Transverse colon (tissue), 4 donors: Measurements from ENCODE around the gene SLC17A5. TPM values are rescaled to one million over a fixed set of nuclear protein-coding genes. Genes with fewer than 3 reads are reported as not detected.
A peak's percentile ranks its signal among the peaks of the same experiment; 100 is the strongest.
"Not testable (repeated sequence)": the region's sequence is repeated elsewhere in the genome, so short reads cannot be mapped to it uniquely, and the experiment has no call there.

Source experiments
- DNase-seq: peaks from one replicate; pipeline ENCODE4 v3.0.0-alpha.2; 2019
- H3K27ac ChIP-seq, 4 donors: fragments of 200-600 bp; sonication (generic); 2 replicates each; pipeline ENCODE4 v1.5.1; 2016 to 2018; ENCODE audit warnings: inconsistent platforms in 4 of 4
- H3K27me3 ChIP-seq: fragments of 200-600 bp; sonication (generic); 2 replicates; pipeline ENCODE4 v1.5.1; 2017; ENCODE audit warnings: inconsistent platforms
- H3K36me3 ChIP-seq, 4 donors: fragments of 200-600 bp; sonication (generic); 2 replicates each; pipeline ENCODE4 v1.5.1; 2017 to 2019; ENCODE audit warnings: inconsistent platforms in 4 of 4
- H3K4me1 ChIP-seq, 4 donors: fragments of 200-600 bp; sonication (generic); 2 replicates each; pipeline ENCODE4 v1.5.1; 2017 to 2020; ENCODE audit warnings: inconsistent platforms in 4 of 4
- H3K4me3 ChIP-seq, 4 donors: fragments of 200-600 bp; sonication (generic); 1 replicate in 1 of 4; 2 replicates in 3 of 4; pipeline versions ENCODE4 v1.5.1 to v1.6.1; 2017 to 2019; ENCODE audit warnings: inconsistent platforms in 4 of 4
- H3K9me3 ChIP-seq, 2 donors: fragments of 200-600 bp; sonication (generic); 2 replicates each; pipeline ENCODE4 v1.5.1; 2017 to 2019; ENCODE audit warnings: inconsistent platforms in 2 of 2
- EP300 ChIP-seq: sonication (generic); formaldehyde crosslinking; IDR thresholded peaks from one replicate; pipeline ENCODE4 v1.6.1; 2017; ENCODE audit warnings: antibody characterized with exemption, low read depth
- POLR2A ChIP-seq: fragments of 450-650 bp; IDR thresholded peaks from one replicate; pipeline ENCODE4 v1.6.1; 2016; ENCODE audit warnings: antibody characterized with exemption, mild to moderate bottlenecking, moderate library complexity
- POLR2AphosphoS5 ChIP-seq, 3 donors: sonication (generic); formaldehyde crosslinking; IDR thresholded peaks; one replicate each; pipeline ENCODE4 v1.6.1; 2016; ENCODE audit warnings: antibody characterized with exemption in 3 of 3
- WGBS, 2 donors: methylation state at CpG; one replicate each; pipeline ENCODE4 v1.1.5; 2018; ENCODE audit warnings: low coverage in 1 of 2; 5-methylcytosine and 5-hydroxymethylcytosine counted together
- in situ Hi-C, 4 donors: fragments of 200-750 bp; cut with MboI; loops; one replicate each; pipeline versions ENCODE4 v1.15.0 to v1.15.1; 2017; ENCODE audit warnings: low sequenced_read_pairs in 3 of 4, low pct_ligation_motif_present in 1 of 4, low pct_unique_long_range_greater_than_20kb in 1 of 4
- intact Hi-C: fragments of 100-400 bp; cut with DNase I; formaldehyde crosslinking; loops from one replicate; pipeline ENCODE4 v1.15.1; 2023; ENCODE audit warnings: low total_unique reads
- total RNA-seq, 4 donors: library from RNA; depleted of rRNA; stranded (reverse); fragments of >200 nt; gene quantifications; one replicate each; pipeline ENCODE4 v1.1.0, GENCODE V29; 2016
- TF ChIP-seq, protein P1 (sequence below), 5 experiments: fragments of 200-600 bp in 3 of 5; fragments of 450-650 bp in 2 of 5; sonication (generic) in 3 of 5; IDR thresholded peaks; 1 replicate in 2 of 5; 2 replicates in 3 of 5; pipeline ENCODE4 v1.5.1; 2016 to 2017; ENCODE audit warnings: antibody characterized with exemption in 5 of 5, inconsistent platforms in 3 of 5, mild to moderate bottlenecking in 2 of 5, moderate library complexity in 1 of 5

Gene SLC17A5
- total RNA-seq, 4 donors from 2014 or later: 13.7 to 57.3 (median 32.8) TPM

- in situ Hi-C loops: loop anchor here in 1 of 4 donors (10.0 kb wide), 1 partner anchor 55 kb away; the partner anchor contains the start of gene EEF1A1
- intact Hi-C loops: loop anchor here (10.0 kb wide), 1 partner anchor 55 kb away; the partner anchor contains the start of gene EEF1A1
- H3K27me3 ChIP-seq: no peaks in the 10 kb centered on the region
- peaks cover 10 to 23% (median 17%) of the 10 kb centered on the region in 4 donors for H3K4me1 ChIP-seq
- H3K27ac ChIP-seq: peak overlapping the region; percentile 81 to 92 (median 88)
- no peaks in the 10 kb centered on the region for H3K9me3 ChIP-seq
- no peak for TF ChIP-seq POLR2AphosphoS5 (IDR thresholded peaks at IDR 0.05)
- no peak for TF ChIP-seq POLR2A
- TF ChIP-seq, protein P1, sequence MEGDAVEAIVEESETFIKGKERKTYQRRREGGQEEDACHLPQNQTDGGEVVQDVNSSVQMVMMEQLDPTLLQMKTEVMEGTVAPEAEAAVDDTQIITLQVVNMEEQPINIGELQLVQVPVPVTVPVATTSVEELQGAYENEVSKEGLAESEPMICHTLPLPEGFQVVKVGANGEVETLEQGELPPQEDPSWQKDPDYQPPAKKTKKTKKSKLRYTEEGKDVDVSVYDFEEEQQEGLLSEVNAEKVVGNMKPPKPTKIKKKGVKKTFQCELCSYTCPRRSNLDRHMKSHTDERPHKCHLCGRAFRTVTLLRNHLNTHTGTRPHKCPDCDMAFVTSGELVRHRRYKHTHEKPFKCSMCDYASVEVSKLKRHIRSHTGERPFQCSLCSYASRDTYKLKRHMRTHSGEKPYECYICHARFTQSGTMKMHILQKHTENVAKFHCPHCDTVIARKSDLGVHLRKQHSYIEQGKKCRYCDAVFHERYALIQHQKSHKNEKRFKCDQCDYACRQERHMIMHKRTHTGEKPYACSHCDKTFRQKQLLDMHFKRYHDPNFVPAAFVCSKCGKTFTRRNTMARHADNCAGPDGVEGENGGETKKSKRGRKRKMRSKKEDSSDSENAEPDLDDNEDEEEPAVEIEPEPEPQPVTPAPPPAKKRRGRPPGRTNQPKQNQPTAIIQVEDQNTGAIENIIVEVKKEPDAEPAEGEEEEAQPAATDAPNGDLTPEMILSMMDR (IDR thresholded peaks at IDR 0.05): no peak
- no peak for TF ChIP-seq EP300
- H3K4me3 ChIP-seq: peak overlapping the region in 2 of 4 donors; percentile 13 to 22
- no peaks in the 10 kb centered on the region for H3K36me3 ChIP-seq
- WGBS, 2 donors: 44 to 67% methylated on average over 2 to 4 of the region's 4 CpGs
- DNase-seq: no peak
Observed at GRCh38 chr6:73579851-73580246, 73.9 kb downstream of the SLC17A5 start.

- in situ Hi-C loops (loop anchor here in 1 of 4 donors (10.0 kb wide), 1 partner anchor 55 kb away; the partner anchor contains the start of gene EEF1A1), intact Hi-C loops (no loop called here)
- Histone ChIP-seq H3K27me3 (no peaks in the 10 kb centered on the region), H3K9me3 (no peaks in the 10 kb centered on the region), H3K27ac (peak overlapping the region; percentile 81 to 92 (median 88)), H3K36me3 (no peaks in the 10 kb centered on the region), H3K4me3 (no peak overlapping the region), H3K4me1 (peaks cover 8 to 20% (median 15%) of the 10 kb centered on the region in 4 donors)
- DNase-seq: no peak
- 74% methylated on average over 4 of the region's 4 CpGs; no CpG with 5 or more reads in 1 of the 2 donors for WGBS, 2 donors
- TF ChIP-seq, protein P1 (IDR thresholded peaks at IDR 0.05): no peak
- TF ChIP-seq POLR2A (no peak), POLR2AphosphoS5 (IDR thresholded peaks at IDR 0.05) (no peak), EP300 (no peak)
Observed at GRCh38 chr6:73579389-73579788, 74.4 kb downstream of the SLC17A5 start.

DNA sequence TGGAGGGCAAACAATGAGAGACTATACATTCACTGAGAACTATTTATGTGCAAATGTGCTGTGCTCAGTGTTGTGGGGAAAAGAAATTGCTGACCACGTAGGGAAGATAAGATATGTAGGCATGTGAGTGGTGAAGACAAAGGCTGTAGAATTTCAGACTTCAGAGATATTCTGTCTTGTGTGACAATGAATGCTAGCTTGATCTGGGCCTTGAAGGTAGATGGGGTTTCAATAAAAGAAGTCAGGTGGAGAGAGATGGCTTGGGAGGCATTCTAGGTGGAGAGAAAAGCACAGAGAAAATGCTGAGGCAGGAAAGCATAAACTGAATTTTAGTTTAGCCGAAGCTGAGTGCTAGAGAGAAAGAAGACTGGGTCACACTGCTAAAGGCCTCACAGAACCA lies 76.1 kb downstream of the SLC17A5 start:
- intact Hi-C loops: no loop called here
- H3K27ac ChIP-seq: no peak overlapping the region
- in situ Hi-C loops: loop anchor here in 1 of 4 donors (10.0 kb wide), 1 partner anchor 53 kb away; the partner anchor contains the start of gene EEF1A1
- no peaks in the 10 kb centered on the region for H3K9me3 ChIP-seq
- WGBS, 2 donors: 71 to 87% methylated on average over 2 of the region's 2 CpGs
- TF ChIP-seq POLR2A (no peak), POLR2AphosphoS5 (IDR thresholded peaks at IDR 0.05) (no peak), EP300 (no peak)
- TF ChIP-seq, protein P1 (IDR thresholded peaks at IDR 0.05): no peak
- DNase-seq: no peak
- H3K4me3 ChIP-seq: no peak overlapping the region
- H3K27me3 ChIP-seq: no peaks in the 10 kb centered on the region
- H3K36me3 ChIP-seq: no peaks in the 10 kb centered on the region
- peaks cover 8 to 20% (median 15%) of the 10 kb centered on the region in 4 donors for H3K4me1 ChIP-seq

DNA sequence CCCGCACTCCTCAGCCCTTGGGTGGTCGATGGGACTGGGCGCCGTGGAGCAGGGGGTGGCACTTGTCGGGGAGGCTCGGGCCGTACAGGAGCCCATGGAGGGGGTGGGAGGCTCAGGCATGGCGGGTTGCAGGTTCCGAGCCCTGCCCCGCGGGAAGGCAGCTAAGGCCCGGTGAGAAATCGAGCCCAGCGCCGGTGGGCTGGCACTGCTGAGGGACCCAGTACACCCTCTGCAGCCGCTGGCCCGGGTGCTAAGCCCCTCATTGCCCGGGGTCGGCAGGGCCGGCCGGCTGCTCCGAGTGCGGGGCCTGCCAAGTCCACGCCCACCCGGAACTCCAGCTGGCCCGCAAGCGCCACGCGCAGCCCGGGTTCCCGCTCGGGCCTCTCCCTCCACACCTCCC lies 81.3 kb downstream of the SLC17A5 start:
- H3K9me3 ChIP-seq, H3K4me1 ChIP-seq, H3K4me3 ChIP-seq, DNase-seq, H3K27me3 ChIP-seq, H3K36me3 ChIP-seq, H3K27ac ChIP-seq, intact Hi-C loops: not testable (repeated sequence)
- in situ Hi-C loops: loop anchor here in 1 of 4 donors (10.0 kb wide), 1 partner anchor 48 kb away; the partner anchor contains the start of gene EEF1A1
- WGBS, 2 donors: 100% methylated on average over 17 of the region's 32 CpGs; no CpG with 5 or more reads in 1 of the 2 donors

GRCh38 chr6:73571218-73572181 lies 82.3 kb downstream of the SLC17A5 start:
- H3K9me3 ChIP-seq, DNase-seq, H3K27me3 ChIP-seq, H3K27ac ChIP-seq, H3K4me1 ChIP-seq, intact Hi-C loops, H3K36me3 ChIP-seq, H3K4me3 ChIP-seq: not testable (repeated sequence)
- in situ Hi-C loops: loop anchor here in 1 of 4 donors (10.0 kb wide), 1 partner anchor 47 kb away; the partner anchor contains the start of gene EEF1A1
- WGBS, 2 donors: 77 to 94% methylated on average over 7 to 19 of the region's 19 CpGs
